HepG2 (cell line): ENCODE measurements around the gene EPHA10. TPM values are rescaled to one million over a fixed set of nuclear protein-coding genes. Genes with fewer than 3 reads are reported as not detected.

Source experiments
- ATAC-seq: fragments of 200-7000 bp; cut with Tn5 transposase; 3 replicates; pipeline ENCODE4 v1.9.1; 2020; ENCODE audit warnings: mild to moderate bottlenecking, moderate library complexity
- BruUV-seq: library from RNA; stranded (reverse); fragments of 400-500 nt; replicated peaks from 2 replicates; lab custom pipeline; 2021; lab: Mats Ljungman, UMichigan
- CTCF ChIA-PET: fragments of 300-600 bp; formaldehyde crosslinking; extraction: SDS; loops from one replicate; lab custom pipeline; 2021; ENCODE audit warnings: low total read pairs, inconsistent platforms, low intra/inter-chr PET ratio; lab: Yijun Ruan, JAX
- POLR2A ChIA-PET: fragments of 350-600 bp; sonication (Branson Sonifier 250); formaldehyde crosslinking; loops from one replicate; lab custom pipeline; 2020; ENCODE audit warnings: antibody characterized with exemption, inconsistent platforms; lab: Yijun Ruan, JAX
- DNase-seq: peaks from one replicate; pipeline ENCODE4 v3.0.0-alpha.2; 2015; ENCODE audit warnings: low spot score
- FAIRE-seq: peaks from 3 replicates; lab custom pipeline; 2011; peaks lifted over from hg19 to GRCh38; lab: Jason Lieb, UNC
- H2AFZ ChIP-seq: one replicate; pipeline ENCODE4 v1.6.1; 2011; ENCODE audit warnings: low read length, inconsistent platforms
- H3K27ac ChIP-seq: fragments of 300-600 bp; 3 replicates; pipeline ENCODE4 v1.8.0; 2011; ENCODE audit warnings: mixed run types, mild to moderate bottlenecking, mixed read lengths, low read length, inconsistent platforms; ENCODE audit not compliant: insufficient read depth; ENCODE audit errors: extremely low read length
- H3K27me3 ChIP-seq, 2 experiments: fragments of 200-600 bp in 1 of 2; 2 replicates in 1 of 2; 3 replicates in 1 of 2; pipeline versions ENCODE4 v1.6.0 to v1.8.0; 2011; ENCODE audit warnings: low read length in 2 of 2, mild to moderate bottlenecking in 2 of 2, moderate library complexity in 2 of 2, inconsistent platforms in 1 of 2; ENCODE audit not compliant: insufficient read depth in 2 of 2, control insufficient read depth in 1 of 2
- H3K36me3 ChIP-seq, 2 experiments: fragments of 200-600 bp in 1 of 2; replicated peaks in 1 of 2; 2 replicates in 1 of 2; 3 replicates in 1 of 2; pipeline versions ENCODE4 v1.5.1 to v1.8.0; 2011; ENCODE audit warnings: low read length in 2 of 2, inconsistent platforms in 1 of 2; ENCODE audit not compliant: insufficient read depth in 2 of 2, control insufficient read depth in 1 of 2
- H3K4me1 ChIP-seq: 2 replicates; pipeline ENCODE4 v1.5.1; 2012; ENCODE audit warnings: low read length, inconsistent platforms; ENCODE audit not compliant: insufficient read depth
- H3K4me2 ChIP-seq: 2 replicates; pipeline ENCODE4 v1.6.0; 2011; ENCODE audit warnings: low read depth, low read length, inconsistent platforms
- H3K4me3 ChIP-seq, 3 experiments: fragments of 200-600 bp in 1 of 3; sonication (generic), shearing (Covaris generic) in 1 of 3; replicated peaks in 1 of 3; 2 replicates each; pipeline ENCODE4 v1.5.1; 2011 to 2016; ENCODE audit warnings: low read length in 3 of 3, inconsistent platforms in 2 of 3, low read depth in 2 of 3, mild to moderate bottlenecking in 2 of 3, control low read depth in 1 of 3, mixed read lengths in 1 of 3; ENCODE audit not compliant: insufficient read depth in 1 of 3
- H3K79me2 ChIP-seq: one replicate; pipeline ENCODE4 v1.6.1; 2011; ENCODE audit warnings: low read length, inconsistent platforms; ENCODE audit not compliant: insufficient read depth
- H3K9ac ChIP-seq: 2 replicates; pipeline ENCODE4 v1.6.0; 2011; ENCODE audit warnings: mild to moderate bottlenecking, low read depth, low read length, inconsistent platforms; ENCODE audit not compliant: insufficient read depth
- H3K9me3 ChIP-seq: 2 replicates; pipeline ENCODE4 v1.5.1; 2012; ENCODE audit warnings: mild to moderate bottlenecking, low read length
- H4K20me1 ChIP-seq: 2 replicates; pipeline ENCODE4 v1.6.0; 2011; ENCODE audit warnings: inconsistent platforms, mild to moderate bottlenecking, low read length, moderate library complexity; ENCODE audit not compliant: insufficient read depth
- AHR ChIP-seq: IDR thresholded peaks from 2 replicates; pipeline ENCODE4 v1.6.1; 2018; ENCODE audit warnings: missing genetic modification reagents, missing compliant biosample characterization
- HNRNPK ChIP-seq: fragments of 200-400 bp; formaldehyde crosslinking; IDR thresholded peaks from 2 replicates; pipeline ENCODE4 v1.6.1; 2018; ENCODE audit warnings: low read length, low read depth, moderate library complexity, mild to moderate bottlenecking; ENCODE audit not compliant: poor library complexity, severe bottlenecking
- PITX1 ChIP-seq: sonication (generic); formaldehyde crosslinking; IDR thresholded peaks from 2 replicates; pipeline ENCODE4 v1.5.1; 2020; ENCODE audit warnings: mild to moderate bottlenecking, missing genetic modification reagents
- TEAD3 ChIP-seq: optimal IDR thresholded peaks from 2 replicates; pipeline ENCODE3; 2016; ENCODE audit warnings: borderline replicate concordance
- ZNF883 ChIP-seq: sonication (generic); formaldehyde crosslinking; IDR thresholded peaks from 2 replicates; pipeline ENCODE4 v1.5.1; 2020; ENCODE audit warnings: mild to moderate bottlenecking, missing genetic modification reagents; ENCODE audit errors: not compliant biosample characterization
- WGBS: methylation state at CpG from one replicate; pipeline ENCODE4 v1.1.6; 2017; ENCODE audit warnings: low lambda C conversion rate; 5-methylcytosine and 5-hydroxymethylcytosine counted together
- in situ Hi-C: cut with HindIII; loops from 2 replicates; pipeline ENCODE4 v1.10.0; 2017; ENCODE audit warnings: low pct_unique_long_range_greater_than_20kb; ENCODE audit not compliant: extremely low pct_ligation_motif_present
- intact Hi-C: fragments of 100-400 bp; cut with micrococcal nuclease; formaldehyde crosslinking; loops from one replicate; pipeline ENCODE4 v1.10.0; 2022; ENCODE audit not compliant: unreplicated experiment
- polyA plus RNA-seq, 8 experiments: library from polyadenylated mRNA; depleted of rRNA in 3 of 8; stranded (reverse) in 7 of 8; unstranded in 1 of 8; fragments of >200 nt; fragmentation: Illumina TruSeq in 4 of 8; extraction: Trizol in 4 of 8; gene quantifications; 2 replicates each; pipeline versions ENCODE4 v1.2.1 to v1.2.3, GENCODE V29; 2011 to 2016; ENCODE audit warnings: low read depth in 4 of 8, missing spikeins in 1 of 8, mixed read lengths in 1 of 8; ENCODE audit not compliant: insufficient read depth in 1 of 8
- total RNA-seq, 5 experiments: library from RNA; depleted of rRNA; stranded (reverse); fragments of >200 nt; fragmentation: Illumina TruSeq; extraction: Trizol; gene quantifications; 2 replicates each; pipeline ENCODE4 v1.2.3, GENCODE V29; 2016; ENCODE audit warnings: low read depth in 1 of 5
- TF ChIP-seq, protein P1 (sequence below): sonication (generic); formaldehyde crosslinking; IDR thresholded peaks from 2 replicates; pipeline ENCODE4 v1.5.0; 2020; ENCODE audit warnings: mild to moderate bottlenecking, missing genetic modification reagents, borderline replicate concordance

EPHA10 gene
- total and polyA plus RNA-seq, 2 of the 13 experiments (the other 11 are each of a cell fraction or from before 2014, with no cell fraction given): 0.11 to 0.58 TPM

DNA sequence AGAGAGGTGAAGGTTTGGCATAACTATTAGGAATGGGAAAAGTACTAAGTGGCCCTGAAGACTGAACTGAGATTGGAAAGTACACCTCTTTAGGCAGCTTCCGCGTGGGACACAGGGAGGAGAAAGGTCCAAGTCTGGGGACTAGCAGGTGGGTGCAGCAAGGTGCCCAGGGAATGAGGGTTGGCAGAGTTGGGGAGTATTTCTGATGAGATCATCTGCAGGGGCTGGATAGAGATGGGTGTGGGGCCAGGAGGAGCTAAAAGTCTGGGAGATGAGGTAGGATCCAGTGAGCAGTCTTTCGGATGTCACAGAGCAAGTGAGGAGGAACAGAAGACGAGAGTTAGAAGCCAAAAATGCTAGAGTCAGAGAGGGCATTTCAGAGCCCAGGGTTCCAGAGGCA lies 36.5 kb downstream of the EPHA10 start:
- Histone ChIP-seq H3K9me3 (no peaks in the 10 kb centered on the region), H3K4me2 (no peak overlapping the region), H3K27me3 (peaks cover 0 to 5% of the 10 kb centered on the region in 2 experiments; a peak in 2 of 5 replicates), H3K27ac (no peak overlapping the region), H4K20me1 (no peaks in the 10 kb centered on the region), H3K36me3 (no peaks in the 10 kb centered on the region), H3K79me2 (no peaks in the 10 kb centered on the region), H3K9ac (no peak overlapping the region), H2AFZ (no peak overlapping the region), H3K4me1 (peaks cover 36% of the 10 kb centered on the region), H3K4me3 (no peak overlapping the region)
- DNase-seq (no peak), FAIRE-seq (no peak), ATAC-seq (no peak)
- no TSS peak for BruUV-seq
- CTCF ChIA-PET: no interaction called here
- intact Hi-C loops: loop anchor here (10.0 kb wide), 1 partner anchor 66 kb away; the partner anchor contains the start of gene MANEAL
- in situ Hi-C loops: no loop called here
- WGBS: 53% methylated on average over 4 of the region's 4 CpGs
- POLR2A ChIA-PET: no interaction called here
- TF ChIP-seq PITX1 (no peak), HNRNPK (no peak), ZNF883 (CRISPR knock-in tag) (no peak), AHR (no peak), TEAD3 (no peak)
- TF ChIP-seq, protein P1, sequence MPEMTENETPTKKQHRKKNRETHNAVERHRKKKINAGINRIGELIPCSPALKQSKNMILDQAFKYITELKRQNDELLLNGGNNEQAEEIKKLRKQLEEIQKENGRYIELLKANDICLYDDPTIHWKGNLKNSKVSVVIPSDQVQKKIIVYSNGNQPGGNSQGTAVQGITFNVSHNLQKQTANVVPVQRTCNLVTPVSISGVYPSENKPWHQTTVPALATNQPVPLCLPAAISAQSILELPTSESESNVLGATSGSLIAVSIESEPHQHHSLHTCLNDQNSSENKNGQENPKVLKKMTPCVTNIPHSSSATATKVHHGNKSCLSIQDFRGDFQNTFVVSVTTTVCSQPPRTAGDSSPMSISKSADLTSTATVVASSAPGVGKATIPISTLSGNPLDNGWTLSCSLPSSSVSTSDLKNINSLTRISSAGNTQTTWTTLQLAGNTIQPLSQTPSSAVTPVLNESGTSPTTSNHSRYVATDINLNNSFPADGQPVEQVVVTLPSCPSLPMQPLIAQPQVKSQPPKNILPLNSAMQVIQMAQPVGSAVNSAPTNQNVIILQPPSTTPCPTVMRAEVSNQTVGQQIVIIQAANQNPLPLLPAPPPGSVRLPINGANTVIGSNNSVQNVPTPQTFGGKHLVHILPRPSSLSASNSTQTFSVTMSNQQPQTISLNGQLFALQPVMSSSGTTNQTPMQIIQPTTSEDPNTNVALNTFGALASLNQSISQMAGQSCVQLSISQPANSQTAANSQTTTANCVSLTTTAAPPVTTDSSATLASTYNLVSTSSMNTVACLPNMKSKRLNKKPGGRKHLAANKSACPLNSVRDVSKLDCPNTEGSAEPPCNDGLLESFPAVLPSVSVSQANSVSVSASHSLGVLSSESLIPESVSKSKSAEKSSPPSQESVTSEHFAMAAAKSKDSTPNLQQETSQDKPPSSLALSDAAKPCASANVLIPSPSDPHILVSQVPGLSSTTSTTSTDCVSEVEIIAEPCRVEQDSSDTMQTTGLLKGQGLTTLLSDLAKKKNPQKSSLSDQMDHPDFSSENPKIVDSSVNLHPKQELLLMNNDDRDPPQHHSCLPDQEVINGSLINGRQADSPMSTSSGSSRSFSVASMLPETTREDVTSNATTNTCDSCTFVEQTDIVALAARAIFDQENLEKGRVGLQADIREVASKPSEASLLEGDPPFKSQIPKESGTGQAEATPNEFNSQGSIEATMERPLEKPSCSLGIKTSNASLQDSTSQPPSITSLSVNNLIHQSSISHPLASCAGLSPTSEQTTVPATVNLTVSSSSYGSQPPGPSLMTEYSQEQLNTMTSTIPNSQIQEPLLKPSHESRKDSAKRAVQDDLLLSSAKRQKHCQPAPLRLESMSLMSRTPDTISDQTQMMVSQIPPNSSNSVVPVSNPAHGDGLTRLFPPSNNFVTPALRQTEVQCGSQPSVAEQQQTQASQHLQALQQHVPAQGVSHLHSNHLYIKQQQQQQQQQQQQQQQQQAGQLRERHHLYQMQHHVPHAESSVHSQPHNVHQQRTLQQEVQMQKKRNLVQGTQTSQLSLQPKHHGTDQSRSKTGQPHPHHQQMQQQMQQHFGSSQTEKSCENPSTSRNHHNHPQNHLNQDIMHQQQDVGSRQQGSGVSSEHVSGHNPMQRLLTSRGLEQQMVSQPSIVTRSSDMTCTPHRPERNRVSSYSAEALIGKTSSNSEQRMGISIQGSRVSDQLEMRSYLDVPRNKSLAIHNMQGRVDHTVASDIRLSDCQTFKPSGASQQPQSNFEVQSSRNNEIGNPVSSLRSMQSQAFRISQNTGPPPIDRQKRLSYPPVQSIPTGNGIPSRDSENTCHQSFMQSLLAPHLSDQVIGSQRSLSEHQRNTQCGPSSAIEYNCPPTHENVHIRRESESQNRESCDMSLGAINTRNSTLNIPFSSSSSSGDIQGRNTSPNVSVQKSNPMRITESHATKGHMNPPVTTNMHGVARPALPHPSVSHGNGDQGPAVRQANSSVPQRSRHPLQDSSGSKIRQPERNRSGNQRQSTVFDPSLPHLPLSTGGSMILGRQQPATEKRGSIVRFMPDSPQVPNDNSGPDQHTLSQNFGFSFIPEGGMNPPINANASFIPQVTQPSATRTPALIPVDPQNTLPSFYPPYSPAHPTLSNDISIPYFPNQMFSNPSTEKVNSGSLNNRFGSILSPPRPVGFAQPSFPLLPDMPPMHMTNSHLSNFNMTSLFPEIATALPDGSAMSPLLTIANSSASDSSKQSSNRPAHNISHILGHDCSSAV: no peak
